Gastrocnemius medialis (tissue), 4 donors: ENCODE results near the gene PREPL.

Source experiments
- CTCF ChIP-seq, 5 experiments: fragments of 450-650 bp in 3 of 5; fragments of 200-600 bp in 2 of 5; sonication (generic) in 2 of 5; IDR thresholded peaks in 4 of 5; conservative IDR thresholded peaks in 1 of 5; 1 replicate in 4 of 5; 2 replicates in 1 of 5; pipeline ENCODE4 v1.5.1; 2016 to 2019; ENCODE audit warnings: antibody characterized with exemption in 5 of 5, mild to moderate bottlenecking in 3 of 5, moderate library complexity in 3 of 5
- POLR2A ChIP-seq, 2 donors: fragments of 450-650 bp; IDR thresholded peaks; one replicate each; pipeline ENCODE4 v1.6.1; 2017; ENCODE audit warnings: antibody characterized with exemption in 2 of 2, mild to moderate bottlenecking in 2 of 2, moderate library complexity in 2 of 2

- TF ChIP-seq POLR2A (IDR thresholded peaks at IDR 0.05) (no peak), CTCF (IDR thresholded peaks at IDR 0.05 in 4 of 5, conservative IDR thresholded peaks at IDR 0.05 in 1 of 5) (no peak)
Measured at GRCh38 chr2:44348400-44348799, 12.9 kb downstream of the PREPL start.
